Loucy (cell line): ENCODE measurements around the gene POM121C.
"Not testable (repeated sequence)": the region's sequence is repeated elsewhere in the genome, so short reads cannot be mapped to it uniquely, and the experiment has no call there.

Experiments used
- EZH2phosphoT487 ChIP-seq: fragments of 200-600 bp; IDR thresholded peaks from 2 replicates; pipeline ENCODE4 v1.6.1; 2018; ENCODE audit warnings: antibody characterized with exemption, mild to moderate bottlenecking, moderate library complexity, borderline replicate concordance
- TF ChIP-seq, protein P1 (sequence below): fragments of 200-600 bp; sonication (generic); conservative IDR thresholded peaks from 2 replicates; pipeline ENCODE4 v1.5.1; 2014; ENCODE audit warnings: mild to moderate bottlenecking, antibody characterized with exemption, low read length

DNA sequence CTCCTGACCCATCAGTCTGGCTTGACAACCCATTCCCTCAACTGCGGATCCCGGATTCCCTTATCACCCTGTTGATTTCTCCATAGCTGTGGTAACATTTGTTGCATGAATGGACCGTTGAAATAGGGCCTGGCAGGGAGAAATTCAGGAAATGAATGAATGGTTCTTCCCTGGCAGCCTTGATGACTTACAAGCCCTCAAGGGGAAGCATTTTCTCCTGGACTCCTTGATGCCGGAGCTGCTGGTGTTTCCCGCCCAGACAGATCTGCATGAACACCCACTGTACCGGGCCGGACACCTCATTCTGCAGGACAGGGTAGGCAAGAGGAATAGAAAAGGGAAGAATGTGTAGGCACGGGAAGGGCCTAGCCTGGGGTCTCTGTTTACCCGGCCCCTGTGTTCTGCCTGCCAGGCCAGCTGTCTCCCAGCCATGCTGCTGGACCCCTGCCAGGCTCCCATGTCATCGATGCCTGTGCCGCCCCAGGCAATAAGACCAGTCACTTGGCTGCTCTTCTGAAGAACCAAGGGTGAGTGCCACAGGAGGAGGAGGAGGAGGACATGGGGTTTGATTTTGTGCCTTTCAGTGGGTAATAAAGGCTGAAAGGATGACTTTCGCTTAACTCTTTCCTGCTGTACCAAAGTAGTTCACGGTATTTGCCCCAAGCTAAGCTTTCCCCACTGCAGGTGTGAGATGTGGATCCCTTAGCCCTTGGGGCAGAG, 71.2 kb downstream of the POM121C start:
- TF ChIP-seq, protein P1, sequence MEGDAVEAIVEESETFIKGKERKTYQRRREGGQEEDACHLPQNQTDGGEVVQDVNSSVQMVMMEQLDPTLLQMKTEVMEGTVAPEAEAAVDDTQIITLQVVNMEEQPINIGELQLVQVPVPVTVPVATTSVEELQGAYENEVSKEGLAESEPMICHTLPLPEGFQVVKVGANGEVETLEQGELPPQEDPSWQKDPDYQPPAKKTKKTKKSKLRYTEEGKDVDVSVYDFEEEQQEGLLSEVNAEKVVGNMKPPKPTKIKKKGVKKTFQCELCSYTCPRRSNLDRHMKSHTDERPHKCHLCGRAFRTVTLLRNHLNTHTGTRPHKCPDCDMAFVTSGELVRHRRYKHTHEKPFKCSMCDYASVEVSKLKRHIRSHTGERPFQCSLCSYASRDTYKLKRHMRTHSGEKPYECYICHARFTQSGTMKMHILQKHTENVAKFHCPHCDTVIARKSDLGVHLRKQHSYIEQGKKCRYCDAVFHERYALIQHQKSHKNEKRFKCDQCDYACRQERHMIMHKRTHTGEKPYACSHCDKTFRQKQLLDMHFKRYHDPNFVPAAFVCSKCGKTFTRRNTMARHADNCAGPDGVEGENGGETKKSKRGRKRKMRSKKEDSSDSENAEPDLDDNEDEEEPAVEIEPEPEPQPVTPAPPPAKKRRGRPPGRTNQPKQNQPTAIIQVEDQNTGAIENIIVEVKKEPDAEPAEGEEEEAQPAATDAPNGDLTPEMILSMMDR: not testable (repeated sequence)
- TF ChIP-seq EZH2phosphoT487: not testable (repeated sequence)
